K562 (cell line): Measurements from ENCODE around the gene LINGO3. TPM values are rescaled to one million over a fixed set of nuclear protein-coding genes. Genes with fewer than 3 reads are reported as not detected.
A peak's percentile ranks its signal among the peaks of the same experiment; 100 is the strongest.

Experiments
- BRF1 ChIP-seq: IDR thresholded peaks from 3 replicates; pipeline ENCODE4 v1.6.1; 2011; ENCODE audit warnings: borderline replicate concordance, mild to moderate bottlenecking; ENCODE audit not compliant: insufficient read length; ENCODE audit errors: extremely low read depth
- DNMT1 ChIP-seq: fragments of 450-650 bp; IDR thresholded peaks from 2 replicates; pipeline ENCODE4 v1.6.1; 2016; ENCODE audit warnings: antibody characterized with exemption, mild to moderate bottlenecking
- ELF2 ChIP-seq: fragments of 250-450 bp; sonication (Bioruptor Pico); IDR thresholded peaks from 2 replicates; pipeline ENCODE4 v1.5.0; 2021; ENCODE audit warnings: mild to moderate bottlenecking
- GTF2F1 ChIP-seq: IDR thresholded peaks from 2 replicates; pipeline ENCODE4 v1.6.1; 2011; ENCODE audit warnings: low read depth, low read length, improper control_type of control experiment
- MAZ ChIP-seq, 2 experiments: fragments of 450-650 bp in 1 of 2; sonication (generic) in 1 of 2; formaldehyde crosslinking; IDR thresholded peaks in 1 of 2; conservative IDR thresholded peaks in 1 of 2; 2 replicates each; pipeline versions ENCODE4 v1.4.0 to v1.5.0; 2020; ENCODE audit warnings: mild to moderate bottlenecking in 1 of 2, missing genetic modification reagents in 1 of 2
- NFE2L1 ChIP-seq: fragments of 450-650 bp; IDR thresholded peaks from 2 replicates; pipeline ENCODE4 v1.6.1; 2016; ENCODE audit warnings: missing genetic modification characterization, low read depth, mild to moderate bottlenecking, missing compliant biosample characterization, moderate library complexity, borderline replicate concordance
- PHF8 ChIP-seq: fragments of 200-600 bp; sonication (generic); IDR thresholded peaks from 2 replicates; pipeline ENCODE4 v1.6.1; 2012; ENCODE audit warnings: mixed run types, mild to moderate bottlenecking, inconsistent platforms, low read length, moderate library complexity, borderline replicate concordance
- RBFOX2 ChIP-seq: fragments of 200-400 bp; formaldehyde crosslinking; IDR thresholded peaks from 2 replicates; pipeline ENCODE4 v1.6.1; 2017; ENCODE audit warnings: low read depth, mild to moderate bottlenecking, low read length, moderate library complexity
- ZBTB9 ChIP-seq: fragments of 450-650 bp; formaldehyde crosslinking; IDR thresholded peaks from 2 replicates; pipeline ENCODE4 v1.4.0; 2020; ENCODE audit warnings: mild to moderate bottlenecking, moderate library complexity
- ZNF3 ChIP-seq: fragments of 250-450 bp; sonication (Bioruptor Pico); IDR thresholded peaks from 2 replicates; pipeline ENCODE4 v1.5.0; 2021; ENCODE audit warnings: mild to moderate bottlenecking, moderate library complexity
- ZNF507 ChIP-seq: conservative IDR thresholded peaks from 2 replicates; pipeline ENCODE4 v1.6.1; 2017; ENCODE audit warnings: missing genetic modification characterization, missing compliant biosample characterization
- ZSCAN29 ChIP-seq: fragments of 450-650 bp; IDR thresholded peaks from 2 replicates; pipeline ENCODE4 v1.6.1; 2017
- polyA plus RNA-seq, 8 experiments: library from polyadenylated mRNA; depleted of rRNA in 4 of 8; stranded (reverse) in 5 of 8; unstranded in 3 of 8; fragments of >200 nt; fragmentation: Nextera tagmentation in 2 of 8; fragmentation: Illumina TruSeq in 1 of 8; extraction: Ambion mirVana in 2 of 8; extraction: Trizol in 1 of 8; gene quantifications; 2 replicates each; pipeline versions ENCODE4 v1.2.1 to v1.2.3, GENCODE V29; 2011 to 2014; ENCODE audit warnings: inconsistent platforms in 1 of 8, missing spikeins in 1 of 8
- total RNA-seq, 7 experiments: library from RNA; depleted of rRNA in 6 of 7; stranded (reverse); fragments of >200 nt in 6 of 7; fragmentation: Illumina TruSeq in 2 of 7; extraction: Trizol in 2 of 7; gene quantifications; 2 replicates each; pipeline versions ENCODE4 v1.2.1 to v1.2.3, GENCODE V29; 2011 to 2021; ENCODE audit warnings: low replicate concordance in 1 of 7
- TF ChIP-seq, protein P1 (sequence below), 2 experiments: fragments of 450-650 bp in 1 of 2; sonication (generic) in 1 of 2; formaldehyde crosslinking in 1 of 2; IDR thresholded peaks; 2 replicates each; pipeline versions ENCODE4 v1.7.1 to v1.9.0; 2016 to 2022; ENCODE audit warnings: inconsistent platforms in 1 of 2, mild to moderate bottlenecking in 1 of 2, missing genetic modification reagents in 1 of 2
- TF ChIP-seq, protein P2 (sequence below): IDR thresholded peaks from 2 replicates; pipeline ENCODE4 v1.6.1; 2011; ENCODE audit warnings: borderline replicate concordance, low read depth, mild to moderate bottlenecking, moderate library complexity, low read length; ENCODE audit not compliant: insufficient read depth, poor library complexity, severe bottlenecking

The LINGO3 gene
- total and polyA plus RNA-seq, 9 of the 15 experiments (the other 6 are each of a cell fraction or from before 2014, with no cell fraction given): 0.03 to 0.05 (median 0.03) TPM; not detected in 6

GRCh38 chr19:2266183-2266993, 41.6 kb downstream of the LINGO3 start (continued):
- TF ChIP-seq, protein P1, sequence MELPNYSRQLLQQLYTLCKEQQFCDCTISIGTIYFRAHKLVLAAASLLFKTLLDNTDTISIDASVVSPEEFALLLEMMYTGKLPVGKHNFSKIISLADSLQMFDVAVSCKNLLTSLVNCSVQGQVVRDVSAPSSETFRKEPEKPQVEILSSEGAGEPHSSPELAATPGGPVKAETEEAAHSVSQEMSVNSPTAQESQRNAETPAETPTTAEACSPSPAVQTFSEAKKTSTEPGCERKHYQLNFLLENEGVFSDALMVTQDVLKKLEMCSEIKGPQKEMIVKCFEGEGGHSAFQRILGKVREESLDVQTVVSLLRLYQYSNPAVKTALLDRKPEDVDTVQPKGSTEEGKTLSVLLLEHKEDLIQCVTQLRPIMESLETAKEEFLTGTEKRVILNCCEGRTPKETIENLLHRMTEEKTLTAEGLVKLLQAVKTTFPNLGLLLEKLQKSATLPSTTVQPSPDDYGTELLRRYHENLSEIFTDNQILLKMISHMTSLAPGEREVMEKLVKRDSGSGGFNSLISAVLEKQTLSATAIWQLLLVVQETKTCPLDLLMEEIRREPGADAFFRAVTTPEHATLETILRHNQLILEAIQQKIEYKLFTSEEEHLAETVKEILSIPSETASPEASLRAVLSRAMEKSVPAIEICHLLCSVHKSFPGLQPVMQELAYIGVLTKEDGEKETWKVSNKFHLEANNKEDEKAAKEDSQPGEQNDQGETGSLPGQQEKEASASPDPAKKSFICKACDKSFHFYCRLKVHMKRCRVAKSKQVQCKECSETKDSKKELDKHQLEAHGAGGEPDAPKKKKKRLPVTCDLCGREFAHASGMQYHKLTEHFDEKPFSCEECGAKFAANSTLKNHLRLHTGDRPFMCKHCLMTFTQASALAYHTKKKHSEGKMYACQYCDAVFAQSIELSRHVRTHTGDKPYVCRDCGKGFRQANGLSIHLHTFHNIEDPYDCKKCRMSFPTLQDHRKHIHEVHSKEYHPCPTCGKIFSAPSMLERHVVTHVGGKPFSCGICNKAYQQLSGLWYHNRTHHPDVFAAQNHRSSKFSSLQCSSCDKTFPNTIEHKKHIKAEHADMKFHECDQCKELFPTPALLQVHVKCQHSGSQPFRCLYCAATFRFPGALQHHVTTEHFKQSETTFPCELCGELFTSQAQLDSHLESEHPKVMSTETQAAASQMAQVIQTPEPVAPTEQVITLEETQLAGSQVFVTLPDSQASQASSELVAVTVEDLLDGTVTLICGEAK (IDR thresholded peaks at IDR 0.05): no peak
- TF ChIP-seq, protein P1 (CRISPR knock-in tag; IDR thresholded peaks at IDR 0.05): no peak
- no peak for TF ChIP-seq GTF2F1
- no peak for TF ChIP-seq BRF1
- TF ChIP-seq DNMT1: no peak
- no peak for TF ChIP-seq ZNF3 (CRISPR knock-in tag)
- peak; percentile 28; the same call in 1 of the 2 replicates for TF ChIP-seq PHF8
- peak; percentile 73 for TF ChIP-seq RBFOX2
- no peak for TF ChIP-seq ZBTB9 (CRISPR knock-in tag)
- TF ChIP-seq ZNF507 (tag): no peak
- no peak for TF ChIP-seq NFE2L1 (tag)
- TF ChIP-seq, protein P2, sequence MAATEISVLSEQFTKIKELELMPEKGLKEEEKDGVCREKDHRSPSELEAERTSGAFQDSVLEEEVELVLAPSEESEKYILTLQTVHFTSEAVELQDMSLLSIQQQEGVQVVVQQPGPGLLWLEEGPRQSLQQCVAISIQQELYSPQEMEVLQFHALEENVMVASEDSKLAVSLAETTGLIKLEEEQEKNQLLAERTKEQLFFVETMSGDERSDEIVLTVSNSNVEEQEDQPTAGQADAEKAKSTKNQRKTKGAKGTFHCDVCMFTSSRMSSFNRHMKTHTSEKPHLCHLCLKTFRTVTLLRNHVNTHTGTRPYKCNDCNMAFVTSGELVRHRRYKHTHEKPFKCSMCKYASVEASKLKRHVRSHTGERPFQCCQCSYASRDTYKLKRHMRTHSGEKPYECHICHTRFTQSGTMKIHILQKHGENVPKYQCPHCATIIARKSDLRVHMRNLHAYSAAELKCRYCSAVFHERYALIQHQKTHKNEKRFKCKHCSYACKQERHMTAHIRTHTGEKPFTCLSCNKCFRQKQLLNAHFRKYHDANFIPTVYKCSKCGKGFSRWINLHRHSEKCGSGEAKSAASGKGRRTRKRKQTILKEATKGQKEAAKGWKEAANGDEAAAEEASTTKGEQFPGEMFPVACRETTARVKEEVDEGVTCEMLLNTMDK: no peak
- TF ChIP-seq MAZ (CRISPR knock-in tag; conservative IDR thresholded peaks at IDR 0.05 in 1 of 2, IDR thresholded peaks at IDR 0.05 in 1 of 2): peak; percentile 27 to 32; a peak in 1 of 4 replicates
- TF ChIP-seq ZSCAN29: no peak
- no peak for TF ChIP-seq ELF2
